Loucy (cell line): ENCODE results near the gene DIPK1B.

Source experiments
- H2AFZ ChIP-seq: fragments of 200-600 bp; sonication (generic); 2 replicates; pipeline ENCODE4 v1.6.0; 2016; ENCODE audit warnings: antibody characterized with exemption, mild to moderate bottlenecking, low read length, moderate library complexity
- H3F3A ChIP-seq: fragments of 200-600 bp; 2 replicates; pipeline ENCODE4 v1.6.0; 2016; ENCODE audit warnings: antibody characterized with exemption, low read depth, mild to moderate bottlenecking
- H3K27me3 ChIP-seq: fragments of 200-600 bp; sonication (generic); 2 replicates; pipeline ENCODE4 v1.6.1; 2014; ENCODE audit warnings: low read length, mild to moderate bottlenecking; ENCODE audit not compliant: insufficient read depth, poor library complexity, severe bottlenecking
- H3K36me3 ChIP-seq: fragments of 200-600 bp; sonication (generic); 2 replicates; pipeline ENCODE4 v1.6.1; 2016; ENCODE audit warnings: low read length; ENCODE audit not compliant: insufficient read depth
- H3K4me1 ChIP-seq: fragments of 200-600 bp; sonication (generic); 2 replicates; pipeline ENCODE4 v1.5.1; 2014; ENCODE audit warnings: low read length, mild to moderate bottlenecking; ENCODE audit not compliant: insufficient read depth, poor library complexity, severe bottlenecking
- H3K4me2 ChIP-seq: fragments of 200-600 bp; sonication (generic); 2 replicates; pipeline ENCODE4 v1.6.0; 2014; ENCODE audit warnings: antibody characterized with exemption, low read length, low read depth, mild to moderate bottlenecking; ENCODE audit not compliant: poor library complexity, severe bottlenecking
- H3K4me3 ChIP-seq: fragments of 200-600 bp; sonication (generic); 2 replicates; pipeline ENCODE4 v1.5.1; 2014; ENCODE audit warnings: low read length, mild to moderate bottlenecking, mixed read lengths; ENCODE audit not compliant: poor library complexity, severe bottlenecking
- H3K79me2 ChIP-seq: fragments of 200-600 bp; sonication (generic); 2 replicates; pipeline ENCODE4 v1.6.1; 2014; ENCODE audit warnings: low read length; ENCODE audit not compliant: insufficient read depth
- H3K9ac ChIP-seq: fragments of 200-600 bp; sonication (generic); 2 replicates; pipeline ENCODE4 v1.6.0; 2014; ENCODE audit warnings: mild to moderate bottlenecking, low read depth, low read length, moderate library complexity; ENCODE audit not compliant: poor library complexity, severe bottlenecking
- H3K9me2 ChIP-seq: fragments of 200-600 bp; sonication (generic); replicated peaks from 2 replicates; pipeline ENCODE4 v1.6.1; 2016; ENCODE audit warnings: low read depth, low read length, mixed read lengths
- H3K9me3 ChIP-seq: fragments of 200-600 bp; sonication (generic); 2 replicates; pipeline ENCODE4 v1.6.1; 2014; ENCODE audit warnings: mild to moderate bottlenecking, antibody characterized with exemption, low read length, low read depth; ENCODE audit not compliant: insufficient read depth
- H4K20me1 ChIP-seq: fragments of 200-600 bp; sonication (generic); 2 replicates; pipeline ENCODE4 v1.6.0; 2014; ENCODE audit warnings: antibody characterized with exemption, low read length, mild to moderate bottlenecking; ENCODE audit not compliant: insufficient read depth, poor library complexity, severe bottlenecking
- EZH2phosphoT487 ChIP-seq: fragments of 200-600 bp; IDR thresholded peaks from 2 replicates; pipeline ENCODE4 v1.6.1; 2018; ENCODE audit warnings: antibody characterized with exemption, mild to moderate bottlenecking, moderate library complexity, borderline replicate concordance
- TF ChIP-seq, protein P1 (sequence below): fragments of 200-600 bp; sonication (generic); conservative IDR thresholded peaks from 2 replicates; pipeline ENCODE4 v1.5.1; 2014; ENCODE audit warnings: mild to moderate bottlenecking, antibody characterized with exemption, low read length

DIPK1B gene

DNA sequence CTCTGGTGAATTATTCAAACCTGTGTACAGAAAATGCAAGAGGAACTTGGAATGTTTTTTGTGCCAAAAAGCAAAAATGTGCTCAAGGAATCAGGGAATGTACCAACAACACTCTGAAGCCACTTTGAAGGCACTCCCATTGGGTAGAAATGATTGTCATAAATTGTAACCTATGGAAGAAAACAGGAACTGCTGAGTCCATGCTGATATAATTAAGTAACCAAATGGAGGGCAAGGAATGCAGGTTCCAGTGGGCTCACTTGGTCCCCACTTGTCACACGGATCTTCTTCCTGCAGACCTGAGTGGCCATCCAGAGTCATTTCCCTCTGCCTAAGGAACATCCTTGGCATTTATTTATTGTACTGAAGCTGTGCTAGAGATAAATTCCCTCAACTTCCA, 38.9 kb downstream of the DIPK1B start:
- no peaks in the 10 kb centered on the region for H3K27me3 ChIP-seq
- H3K36me3 ChIP-seq = no peaks in the 10 kb centered on the region
- no peaks in the 10 kb centered on the region for H3K79me2 ChIP-seq
- H3K9me2 ChIP-seq = no peaks in the 10 kb centered on the region
- no peaks in the 10 kb centered on the region for H3F3A ChIP-seq
- H3K9me3 ChIP-seq = peaks cover 9% of the 10 kb centered on the region; the same call in 1 of the 2 replicates
- H3K9ac ChIP-seq = no peak overlapping the region
- no peak overlapping the region for H3K4me3 ChIP-seq
- TF ChIP-seq EZH2phosphoT487 = no peak
- TF ChIP-seq, protein P1, sequence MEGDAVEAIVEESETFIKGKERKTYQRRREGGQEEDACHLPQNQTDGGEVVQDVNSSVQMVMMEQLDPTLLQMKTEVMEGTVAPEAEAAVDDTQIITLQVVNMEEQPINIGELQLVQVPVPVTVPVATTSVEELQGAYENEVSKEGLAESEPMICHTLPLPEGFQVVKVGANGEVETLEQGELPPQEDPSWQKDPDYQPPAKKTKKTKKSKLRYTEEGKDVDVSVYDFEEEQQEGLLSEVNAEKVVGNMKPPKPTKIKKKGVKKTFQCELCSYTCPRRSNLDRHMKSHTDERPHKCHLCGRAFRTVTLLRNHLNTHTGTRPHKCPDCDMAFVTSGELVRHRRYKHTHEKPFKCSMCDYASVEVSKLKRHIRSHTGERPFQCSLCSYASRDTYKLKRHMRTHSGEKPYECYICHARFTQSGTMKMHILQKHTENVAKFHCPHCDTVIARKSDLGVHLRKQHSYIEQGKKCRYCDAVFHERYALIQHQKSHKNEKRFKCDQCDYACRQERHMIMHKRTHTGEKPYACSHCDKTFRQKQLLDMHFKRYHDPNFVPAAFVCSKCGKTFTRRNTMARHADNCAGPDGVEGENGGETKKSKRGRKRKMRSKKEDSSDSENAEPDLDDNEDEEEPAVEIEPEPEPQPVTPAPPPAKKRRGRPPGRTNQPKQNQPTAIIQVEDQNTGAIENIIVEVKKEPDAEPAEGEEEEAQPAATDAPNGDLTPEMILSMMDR = no peak
- H2AFZ ChIP-seq = no peak overlapping the region
- H3K4me2 ChIP-seq = no peak overlapping the region
- H4K20me1 ChIP-seq = no peaks in the 10 kb centered on the region
- no peaks in the 10 kb centered on the region for H3K4me1 ChIP-seq

- TF ChIP-seq, protein P1 = no peak
- no peak for TF ChIP-seq EZH2phosphoT487
- H3K9me2 ChIP-seq = no peaks in the 10 kb centered on the region
- H3K9ac ChIP-seq = no peak overlapping the region
- H3K79me2 ChIP-seq = no peaks in the 10 kb centered on the region
- no peaks in the 10 kb centered on the region for H3K36me3 ChIP-seq
- no peaks in the 10 kb centered on the region for H3K4me1 ChIP-seq
- no peaks in the 10 kb centered on the region for H4K20me1 ChIP-seq
- H3K4me2 ChIP-seq = no peak overlapping the region
- H3K27me3 ChIP-seq = no peaks in the 10 kb centered on the region
- no peak overlapping the region for H2AFZ ChIP-seq
- H3F3A ChIP-seq = no peaks in the 10 kb centered on the region
- H3K4me3 ChIP-seq = no peak overlapping the region
- H3K9me3 ChIP-seq = peaks cover 9% of the 10 kb centered on the region; the same call in 1 of the 2 replicates
These were observed 39.4 kb downstream of the DIPK1B start for GRCh38 chr9:136751814-136752213.

- Histone ChIP-seq H2AFZ (no peak overlapping the region), H3K9me3 (peaks cover 9% of the 10 kb centered on the region; the same call in 1 of the 2 replicates), H4K20me1 (no peaks in the 10 kb centered on the region), H3K9me2 (no peaks in the 10 kb centered on the region), H3K4me2 (no peak overlapping the region), H3K36me3 (no peaks in the 10 kb centered on the region), H3K79me2 (no peaks in the 10 kb centered on the region), H3K9ac (no peak overlapping the region), H3F3A (no peaks in the 10 kb centered on the region), H3K4me1 (no peaks in the 10 kb centered on the region), H3K4me3 (no peak overlapping the region), H3K27me3 (no peaks in the 10 kb centered on the region)
- TF ChIP-seq EZH2phosphoT487 = no peak
- TF ChIP-seq, protein P1 = no peak
These were observed 41.1 kb downstream of the DIPK1B start for GRCh38 chr9:136753371-136754058.
